ENCODE data around the gene LMNTD2.

DNA sequence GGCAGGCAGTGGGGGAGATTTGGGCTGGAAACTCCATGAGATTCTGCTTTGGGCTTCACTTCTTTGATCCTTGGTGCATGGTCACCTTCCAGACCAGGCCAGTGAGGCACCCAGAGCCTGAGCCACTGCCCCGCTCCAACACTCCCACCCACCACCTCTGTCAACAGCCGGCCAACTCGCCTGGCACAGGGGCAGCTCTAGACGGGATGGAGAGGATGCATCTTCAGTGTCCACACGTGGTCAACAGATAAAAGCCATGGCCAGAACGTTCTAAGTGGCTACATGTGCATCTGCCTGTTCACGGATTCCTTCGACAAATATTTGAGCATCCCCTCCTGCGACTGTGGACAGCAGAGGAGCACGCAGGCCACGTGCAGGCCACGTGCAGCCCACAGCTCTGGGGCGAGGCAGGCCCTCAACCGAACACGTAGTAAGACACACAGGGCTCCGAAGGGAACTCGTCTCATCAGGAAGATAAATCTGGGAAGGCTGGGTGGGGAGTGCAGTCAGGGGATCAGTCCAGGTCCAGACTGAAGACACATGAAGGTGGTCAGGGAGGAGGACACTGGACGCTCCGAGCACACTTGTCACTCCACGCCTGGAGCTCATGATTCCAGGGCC is 22.0 kb downstream of the LMNTD2 start:
- TF ChIP-seq, protein P1, sequence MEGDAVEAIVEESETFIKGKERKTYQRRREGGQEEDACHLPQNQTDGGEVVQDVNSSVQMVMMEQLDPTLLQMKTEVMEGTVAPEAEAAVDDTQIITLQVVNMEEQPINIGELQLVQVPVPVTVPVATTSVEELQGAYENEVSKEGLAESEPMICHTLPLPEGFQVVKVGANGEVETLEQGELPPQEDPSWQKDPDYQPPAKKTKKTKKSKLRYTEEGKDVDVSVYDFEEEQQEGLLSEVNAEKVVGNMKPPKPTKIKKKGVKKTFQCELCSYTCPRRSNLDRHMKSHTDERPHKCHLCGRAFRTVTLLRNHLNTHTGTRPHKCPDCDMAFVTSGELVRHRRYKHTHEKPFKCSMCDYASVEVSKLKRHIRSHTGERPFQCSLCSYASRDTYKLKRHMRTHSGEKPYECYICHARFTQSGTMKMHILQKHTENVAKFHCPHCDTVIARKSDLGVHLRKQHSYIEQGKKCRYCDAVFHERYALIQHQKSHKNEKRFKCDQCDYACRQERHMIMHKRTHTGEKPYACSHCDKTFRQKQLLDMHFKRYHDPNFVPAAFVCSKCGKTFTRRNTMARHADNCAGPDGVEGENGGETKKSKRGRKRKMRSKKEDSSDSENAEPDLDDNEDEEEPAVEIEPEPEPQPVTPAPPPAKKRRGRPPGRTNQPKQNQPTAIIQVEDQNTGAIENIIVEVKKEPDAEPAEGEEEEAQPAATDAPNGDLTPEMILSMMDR (IDR thresholded peaks at IDR 0.05; ENCODE audit: insufficient read depth, low read length) = no peak
- no peak for TF ChIP-seq GABPA (IDR thresholded peaks at IDR 0.05; ENCODE audit: low read depth)
